GM18951 (cell line): ENCODE results near the gene COPB2.

Experiments
- POLR2A ChIP-seq: IDR thresholded peaks from 4 replicates; pipeline ENCODE4 v1.6.1; 2011; ENCODE audit warnings: mild to moderate bottlenecking; ENCODE audit not compliant: insufficient read length, insufficient read depth; ENCODE audit errors: extremely low read depth
- in situ Hi-C: fragments of 300-500 bp; cut with MboI; formaldehyde crosslinking; loops from one replicate; pipeline ENCODE4 v1.12.0; 2022; ENCODE audit warnings: low sequenced_read_pairs, mixed read lengths, inconsistent platforms; ENCODE audit not compliant: unreplicated experiment

COPB2 gene

GRCh38 chr3:139389552-139390368 is at the start of gene COPB2:
Gene COPB2 (minus strand): TSS chr3:139389647. CDS start chr3:139389550, 97 bp downstream.
- TF ChIP-seq POLR2A: peak; percentile 78
- in situ Hi-C loops: no loop called here

- no peak for TF ChIP-seq POLR2A
- in situ Hi-C loops: no loop called here
Observed at GRCh38 chr3:139434764-139435307, 45.4 kb upstream of the COPB2 start.

GRCh38 chr3:139434228-139434627 is 44.8 kb upstream of the COPB2 start:
- no peak for TF ChIP-seq POLR2A
- in situ Hi-C loops: no loop called here

- TF ChIP-seq POLR2A: no peak
- in situ Hi-C loops: no loop called here
Observed at GRCh38 chr3:139433089-139433488, 43.6 kb upstream of the COPB2 start.

GRCh38 chr3:139430493-139430892 is 41.0 kb upstream of the COPB2 start:
- TF ChIP-seq POLR2A: no peak
- in situ Hi-C loops: no loop called here

GRCh38 chr3:139427283-139428060 is 38.0 kb upstream of the COPB2 start:
- in situ Hi-C loops: no loop called here

GRCh38 chr3:139425745-139426400 is 36.4 kb upstream of the COPB2 start:
- TF ChIP-seq POLR2A: no peak
- in situ Hi-C loops: no loop called here

More at GRCh38 chr3:139427283-139428060, 38.0 kb upstream of the COPB2 start:
- no peak for TF ChIP-seq POLR2A

- no peak for TF ChIP-seq POLR2A
- in situ Hi-C loops: no loop called here
Observed at GRCh38 chr3:139423232-139423631, 33.8 kb upstream of the COPB2 start.

GRCh38 chr3:139421460-139421859 is 32.0 kb upstream of the COPB2 start:
- TF ChIP-seq POLR2A: no peak
- in situ Hi-C loops: no loop called here

- in situ Hi-C loops: no loop called here
- no peak for TF ChIP-seq POLR2A
Observed at GRCh38 chr3:139421040-139421439, 31.6 kb upstream of the COPB2 start.

GRCh38 chr3:139418144-139418543 is 28.7 kb upstream of the COPB2 start:
- TF ChIP-seq POLR2A: no peak
- in situ Hi-C loops: no loop called here

- no peak for TF ChIP-seq POLR2A
Observed at GRCh38 chr3:139416275-139416674, 26.8 kb upstream of the COPB2 start.

More at GRCh38 chr3:139416275-139416674, 26.8 kb upstream of the COPB2 start:
- in situ Hi-C loops: no loop called here
